Sciatic nerve (tissue), 2 donors: ENCODE results near the gene CACNB2. TPM values are rescaled to one million over a fixed set of nuclear protein-coding genes. Genes with fewer than 3 reads are reported as not detected.

ENCODE experiments used
- ATAC-seq: fragments of 200-7000 bp; cut with Tn5 transposase; one replicate; pipeline ENCODE4 v1.9.1; 2020; ENCODE audit warnings: mild to moderate bottlenecking, moderate library complexity
- DNase-seq: peaks from one replicate; pipeline ENCODE4 v3.0.0-alpha.2; 2020; ENCODE audit warnings: low spot score
- intact Hi-C: fragments of 100-400 bp; cut with DNase I; formaldehyde crosslinking; loops from one replicate; pipeline ENCODE4 v1.14.2; 2022
- total RNA-seq: library from RNA; stranded (reverse); fragmentation: NEBNext Ultra II Directional; extraction: Animal tissue kit (Norgen Biotek cat#: 25700); gene quantifications from one replicate; pipeline ENCODE4 v1.2.1, GENCODE V29; 2021
- donor health status: DM: no; HTN: no; CAD: no.
- donor health status: DM: no; HTN: no; CAD: no.

The CACNB2 gene
- total RNA-seq, result 1.2 TPM

DNA sequence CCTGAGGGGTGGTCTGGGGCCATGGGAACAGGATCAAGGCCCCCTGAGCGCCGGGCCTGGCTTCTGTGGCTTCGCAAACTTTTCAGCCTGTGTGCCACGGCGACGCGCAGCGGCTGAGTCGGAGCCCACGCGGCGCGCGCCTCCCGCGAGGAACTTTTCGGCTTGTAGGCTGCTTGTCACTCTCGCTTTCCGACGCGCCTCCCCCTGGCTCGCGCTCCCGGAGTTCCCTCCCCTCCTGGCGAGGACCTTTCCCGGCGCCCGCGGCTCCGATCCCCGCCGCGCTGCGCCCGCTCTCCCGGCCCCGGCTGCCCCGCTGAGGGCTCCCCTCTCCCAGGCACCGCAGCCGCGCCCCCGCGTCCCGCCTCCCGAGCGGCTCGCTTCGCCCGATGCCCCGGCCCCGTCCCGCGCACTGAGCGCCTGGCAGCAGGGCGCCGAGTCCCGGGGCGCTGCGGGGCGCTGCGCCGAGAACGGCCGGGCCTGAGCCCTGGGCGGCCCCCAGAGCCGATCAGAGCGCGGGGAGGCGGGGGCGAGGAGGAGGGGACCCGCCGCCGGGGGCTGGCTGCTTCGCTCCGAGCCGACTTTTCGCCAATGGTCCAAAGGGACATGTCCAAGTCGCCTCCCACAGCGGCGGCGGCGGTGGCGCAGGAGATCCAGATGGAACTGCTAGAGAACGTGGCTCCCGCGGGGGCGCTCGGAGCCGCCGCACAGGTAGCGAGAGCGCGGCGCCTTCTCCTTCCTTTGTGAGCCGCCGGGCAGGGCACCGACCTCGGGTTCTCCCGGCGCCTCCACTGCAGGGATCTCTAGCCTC lies at the start of gene CACNB2:
Gene CACNB2, plus strand, starts transcription at position 276 of the 808 bp plus-strand sequence.
- DNase-seq, result peak; percentile 68
- intact Hi-C loops, result no loop called here
- ATAC-seq, result peak; percentile 83

GRCh38 chr10:18094332-18094731 lies 45.9 kb upstream of the CACNB2 start:
- no peak for ATAC-seq
- intact Hi-C loops, result no loop called here

GRCh38 chr10:18094793-18095192 lies 45.4 kb upstream of the CACNB2 start:
- DNase-seq (no peak), ATAC-seq (no peak)
- intact Hi-C loops, result no loop called here

More at GRCh38 chr10:18094332-18094731, 45.9 kb upstream of the CACNB2 start:
- no peak for DNase-seq

DNA sequence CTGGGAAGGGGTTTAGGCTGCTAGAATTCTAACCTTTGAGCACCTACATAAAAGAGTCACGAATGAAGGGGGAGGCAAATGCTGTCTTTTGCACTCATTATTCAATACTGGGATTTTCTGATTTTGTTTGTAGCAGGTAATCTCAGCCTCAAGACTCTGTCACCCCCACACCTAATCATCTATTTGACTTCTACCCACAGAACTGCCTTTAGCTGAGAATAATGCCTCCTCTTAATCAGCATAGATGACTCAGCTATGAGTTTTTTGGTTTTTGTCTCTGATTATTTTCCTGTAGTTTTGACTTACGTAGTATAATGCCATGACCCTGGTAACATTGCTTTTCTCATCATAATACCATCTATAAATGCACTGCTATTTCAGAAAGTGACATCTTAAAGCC lies 42.7 kb upstream of the CACNB2 start:
- DNase-seq (no peak), ATAC-seq (no peak)
- intact Hi-C loops, result no loop called here

DNA sequence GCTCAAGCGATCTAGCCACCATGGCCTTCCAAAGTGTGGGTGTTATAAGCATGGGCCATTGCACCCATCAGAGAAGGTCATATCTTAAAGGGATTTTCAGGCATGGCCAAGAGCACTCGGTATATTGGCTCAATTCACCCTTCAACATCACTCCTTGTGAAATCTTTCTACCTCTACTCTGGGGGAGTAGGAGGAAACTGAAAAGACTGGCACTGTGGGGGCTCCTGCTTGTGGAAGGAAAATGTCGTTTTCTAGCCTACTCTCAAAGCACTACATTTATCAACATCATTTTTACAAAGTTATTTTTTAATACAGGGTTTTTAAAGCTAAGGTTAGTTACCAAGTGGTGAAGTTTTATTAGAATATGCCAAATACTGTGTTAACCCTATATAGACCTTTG lies 42.0 kb upstream of the CACNB2 start:
- intact Hi-C loops, result no loop called here
- ATAC-seq (no peak), DNase-seq (no peak)

GRCh38 chr10:18099415-18099814 lies 40.8 kb upstream of the CACNB2 start:
- ATAC-seq (no peak), DNase-seq (no peak)
- intact Hi-C loops, result no loop called here

- ATAC-seq (no peak), DNase-seq (no peak)
- intact Hi-C loops, result no loop called here
Measured at GRCh38 chr10:18100669-18101068, 39.6 kb upstream of the CACNB2 start.

DNA sequence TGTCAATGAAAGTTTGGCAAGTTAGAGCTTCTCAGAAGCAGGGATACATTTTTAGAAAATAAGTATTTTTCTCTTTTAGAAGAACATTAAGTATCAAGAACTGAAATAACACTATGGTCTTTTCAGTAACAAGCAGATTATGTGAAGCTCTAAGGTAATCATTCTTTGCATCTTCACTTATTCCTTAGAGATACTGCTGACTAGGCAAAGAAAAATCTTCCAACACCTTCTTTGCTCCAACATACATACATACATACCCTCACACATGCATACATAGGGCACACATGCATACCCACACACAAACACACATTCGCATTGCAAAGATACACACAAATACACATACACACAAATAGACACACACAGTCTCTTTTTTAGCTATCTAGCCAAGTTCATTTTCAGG lies 37.8 kb upstream of the CACNB2 start:
- intact Hi-C loops, result no loop called here
- no peak for ATAC-seq
- no peak for DNase-seq

DNA sequence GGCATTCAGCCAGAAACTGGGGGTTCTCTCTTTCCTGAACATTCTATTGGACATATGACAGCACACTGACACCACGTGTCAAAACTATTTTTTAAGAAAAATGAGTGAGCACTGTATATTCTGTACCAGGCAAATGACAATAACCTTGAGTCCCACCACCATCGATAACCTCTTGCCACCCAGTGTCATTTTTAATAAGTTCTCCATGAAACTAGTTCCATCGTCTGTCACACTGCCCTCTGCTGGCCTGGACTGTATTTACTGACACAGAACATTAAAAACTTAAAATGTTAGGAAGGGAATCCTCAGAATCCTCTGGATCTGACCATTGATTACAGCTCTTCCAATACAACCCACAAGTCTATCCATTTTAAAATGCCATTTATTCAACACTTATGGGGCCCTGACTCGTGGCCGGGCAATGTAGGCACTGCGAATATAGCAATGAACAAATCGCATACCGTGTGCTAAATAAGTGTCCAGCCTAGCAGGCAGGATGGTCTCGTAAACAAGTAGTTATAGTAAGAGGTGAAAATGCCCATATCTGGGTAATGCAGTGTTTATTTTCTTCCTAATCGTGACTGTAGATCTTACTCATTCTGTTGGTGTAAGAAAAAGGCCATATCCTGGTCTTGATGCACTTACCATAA lies 35.9 kb upstream of the CACNB2 start:
- ATAC-seq (no peak), DNase-seq (peak; percentile 80)
- intact Hi-C loops, result no loop called here

GRCh38 chr10:18109341-18109870 lies 30.8 kb upstream of the CACNB2 start:
- DNase-seq, result no peak
- ATAC-seq, result no peak
- intact Hi-C loops, result no loop called here

- intact Hi-C loops, result no loop called here
- ATAC-seq, result no peak
- no peak for DNase-seq
Measured at GRCh38 chr10:18113881-18114280, 26.3 kb upstream of the CACNB2 start.

GRCh38 chr10:18117276-18117675 lies 22.9 kb upstream of the CACNB2 start:
- intact Hi-C loops, result no loop called here
- DNase-seq (no peak), ATAC-seq (no peak)

- no peak for ATAC-seq
- intact Hi-C loops, result no loop called here
- no peak for DNase-seq
Measured at GRCh38 chr10:18122753-18123152, 17.5 kb upstream of the CACNB2 start.

- DNase-seq (no peak), ATAC-seq (no peak)
- intact Hi-C loops, result no loop called here
Measured at GRCh38 chr10:18133046-18133445, 7.2 kb upstream of the CACNB2 start.

- DNase-seq (no peak), ATAC-seq (no peak)
- intact Hi-C loops, result no loop called here
Measured at GRCh38 chr10:18134509-18134908, 5.7 kb upstream of the CACNB2 start.

- intact Hi-C loops, result no loop called here
- DNase-seq (no peak), ATAC-seq (no peak)
Measured at GRCh38 chr10:18134921-18135320, 5.3 kb upstream of the CACNB2 start.

GRCh38 chr10:18136073-18136791 lies 4.0 kb upstream of the CACNB2 start:
- intact Hi-C loops, result no loop called here

DNA sequence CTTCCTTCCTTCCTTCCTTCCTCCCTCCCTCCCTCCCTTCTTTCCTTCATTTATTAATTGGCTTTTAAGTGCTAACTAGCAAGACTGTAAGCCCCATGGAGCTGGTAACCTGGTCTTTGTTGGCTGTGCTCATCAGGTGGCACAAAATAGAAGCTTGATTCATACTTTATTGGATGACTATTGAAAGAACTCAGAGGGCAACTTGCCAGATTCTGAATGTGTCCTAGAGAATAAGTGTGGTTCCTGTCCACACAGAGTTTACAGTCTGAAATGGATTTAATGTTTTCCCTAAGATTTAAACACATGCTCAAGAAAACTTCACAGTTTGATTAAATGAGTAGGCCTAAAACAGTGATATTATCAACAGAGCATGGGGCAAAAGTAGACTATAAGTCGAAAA lies 3.1 kb upstream of the CACNB2 start:
- intact Hi-C loops, result no loop called here
- ATAC-seq (no peak), DNase-seq (no peak)

More at GRCh38 chr10:18136073-18136791, 4.0 kb upstream of the CACNB2 start:
- no peak for DNase-seq
- ATAC-seq, result no peak

- peak; percentile 37 for ATAC-seq
- intact Hi-C loops, result no loop called here
- no peak for DNase-seq
Measured at GRCh38 chr10:18140957-18141845, 977 bp downstream of the CACNB2 start.
